Dermis microvascular lymphatic vessel endothelial cell (primary cell): ENCODE data around the gene SREBF1. TPM values are rescaled to one million over a fixed set of nuclear protein-coding genes. Genes with fewer than 3 reads are reported as not detected.
"Not testable (repeated sequence)": the region's sequence is repeated elsewhere in the genome, so short reads cannot be mapped to it uniquely, and the experiment has no call there.

Experiments used
- DNase-seq, 2 donors: peaks; one replicate each; pipeline versions ENCODE4 v3.0.0 to v3.0.0-alpha.2; 2010; ENCODE audit warnings: low read depth in 2 of 2
- total RNA-seq: library from RNA; depleted of rRNA; stranded (reverse); fragments of >200 nt; gene quantifications from 2 replicates; pipeline ENCODE4 v1.2.1, GENCODE V29; 2014

The SREBF1 gene
- total RNA-seq, 1 donor from 2014 or later, result 39.7 TPM

- DNase-seq, result peak in 1 of 2 donors; percentile 53
Observed at GRCh38 chr17:17812211-17813054, 24.4 kb downstream of the SREBF1 start.

GRCh38 chr17:17811381-17812210, 25.2 kb downstream of the SREBF1 start:
- DNase-seq, result no peak

GRCh38 chr17:17810895-17811248, 25.9 kb downstream of the SREBF1 start:
- DNase-seq, result no peak

GRCh38 chr17:17810084-17810894, 26.5 kb downstream of the SREBF1 start:
- DNase-seq, result no peak

GRCh38 chr17:17809531-17810083, 27.2 kb downstream of the SREBF1 start:
- no peak for DNase-seq

GRCh38 chr17:17808706-17809432, 27.9 kb downstream of the SREBF1 start:
- DNase-seq, result no peak

- not testable (repeated sequence) for DNase-seq
Observed at GRCh38 chr17:17808200-17808599, 28.6 kb downstream of the SREBF1 start.

GRCh38 chr17:17807440-17807839, 29.3 kb downstream of the SREBF1 start:
- no peak for DNase-seq

GRCh38 chr17:17806611-17807274, 30.0 kb downstream of the SREBF1 start:
- no peak for DNase-seq

GRCh38 chr17:17806035-17806434, 30.8 kb downstream of the SREBF1 start:
- DNase-seq, result no peak

- no peak for DNase-seq
Observed at GRCh38 chr17:17805575-17805974, 31.2 kb downstream of the SREBF1 start.

GRCh38 chr17:17804007-17804406, 32.8 kb downstream of the SREBF1 start:
- no peak for DNase-seq

GRCh38 chr17:17801800-17802481, 34.8 kb downstream of the SREBF1 start:
- no peak for DNase-seq

- DNase-seq, result no peak
Observed at GRCh38 chr17:17800504-17801021, 36.2 kb downstream of the SREBF1 start.

- DNase-seq, result no peak
Observed at GRCh38 chr17:17798573-17799255, 38.1 kb downstream of the SREBF1 start.

- DNase-seq, result no peak
Observed at GRCh38 chr17:17798010-17798556, 38.7 kb downstream of the SREBF1 start.

GRCh38 chr17:17797119-17797809, 39.5 kb downstream of the SREBF1 start:
- no peak for DNase-seq

GRCh38 chr17:17796787-17797061, 40.1 kb downstream of the SREBF1 start:
- no peak for DNase-seq
